Putamen (tissue), 1 donor: ENCODE measurements around the gene FEN1.

Source experiments
- DNase-seq: peaks from one replicate; pipeline ENCODE4 v3.0.0-alpha.2; 2016; ENCODE audit warnings: low spot score

Gene FEN1

GRCh38 chr11:61792310-61793082, at the start of gene FEN1, which contains the start of gene TMEM258:
TSS of gene FEN1 (plus strand) at chr11:61792911. CDS start at chr11:61795362, 2,451 bp downstream.
TSS of gene TMEM258 (minus strand) at chr11:61792599. CDS start at chr11:61792558, 41 bp downstream.
- peak; percentile 94 for DNase-seq

- DNase-seq: no peak
Measured at GRCh38 chr11:61743486-61744095, 49.1 kb upstream of the FEN1 start.

- DNase-seq: no peak
Measured at GRCh38 chr11:61744181-61744580, 48.5 kb upstream of the FEN1 start.

GRCh38 chr11:61744609-61745156, 48.0 kb upstream of the FEN1 start:
- no peak for DNase-seq

GRCh38 chr11:61745781-61746441, 46.8 kb upstream of the FEN1 start:
- no peak for DNase-seq

- no peak for DNase-seq
Measured at GRCh38 chr11:61746442-61747191, 46.1 kb upstream of the FEN1 start.

- peak; percentile 82 for DNase-seq
Measured at GRCh38 chr11:61747192-61747966, 45.3 kb upstream of the FEN1 start.

- no peak for DNase-seq
Measured at GRCh38 chr11:61747967-61748285, 44.8 kb upstream of the FEN1 start.

GRCh38 chr11:61749591-61750217, 43.0 kb upstream of the FEN1 start:
- peak; percentile 97 for DNase-seq

- no peak for DNase-seq
Measured at GRCh38 chr11:61750631-61751273, 42.0 kb upstream of the FEN1 start.

GRCh38 chr11:61751384-61751783, 41.3 kb upstream of the FEN1 start:
- DNase-seq: no peak

GRCh38 chr11:61752117-61752924, 40.4 kb upstream of the FEN1 start, which contains the start of gene MYRF:
TSS of gene MYRF (plus strand) at chr11:61752636. CDS start at chr11:61752745, 109 bp downstream.
- peak; percentile 70 for DNase-seq

GRCh38 chr11:61752925-61753521, 39.7 kb upstream of the FEN1 start:
- no peak for DNase-seq

GRCh38 chr11:61753672-61754071, 39.0 kb upstream of the FEN1 start:
- no peak for DNase-seq

GRCh38 chr11:61754534-61755482, 37.9 kb upstream of the FEN1 start:
- DNase-seq: no peak

GRCh38 chr11:61756147-61756451, 36.6 kb upstream of the FEN1 start:
- no peak for DNase-seq

- DNase-seq: no peak
Measured at GRCh38 chr11:61756452-61757212, 36.1 kb upstream of the FEN1 start.
